ENCODE measurements around the gene MPP7.

MPP7 gene

DNA sequence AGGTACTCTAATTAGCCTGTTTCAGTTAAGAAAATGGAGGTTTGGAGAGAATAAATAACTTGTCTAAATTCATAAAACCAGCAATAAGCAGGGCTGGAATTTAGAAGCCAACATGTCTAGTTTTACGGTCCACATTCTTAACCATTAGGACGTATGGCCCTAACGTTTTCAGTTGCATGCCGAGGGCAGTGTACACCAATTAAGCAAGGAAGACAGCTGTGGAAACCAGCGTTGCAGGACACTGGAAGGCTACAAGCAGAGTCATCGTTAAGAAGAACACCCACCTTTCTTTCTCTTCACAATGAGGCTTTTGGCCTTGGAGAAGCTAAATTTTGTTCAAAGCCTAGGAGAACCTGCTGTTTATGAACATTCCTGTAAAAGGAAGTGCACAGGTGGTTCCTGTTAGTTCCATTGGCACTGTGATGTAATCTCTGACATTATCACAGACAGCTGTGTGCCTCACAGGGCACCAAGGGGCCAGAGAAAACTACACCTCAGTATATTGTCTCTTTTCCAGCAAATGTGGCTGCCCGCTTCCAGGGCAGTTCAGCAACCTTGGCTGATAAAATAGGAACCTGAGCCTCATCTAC lies 21.0 kb downstream of the MPP7 start:
- no peak for TF ChIP-seq USF1 (IDR thresholded peaks at IDR 0.05)
- no peak for TF ChIP-seq ZBTB7A (IDR thresholded peaks at IDR 0.05; ENCODE audit: low read depth)
- TF ChIP-seq EP300 (IDR thresholded peaks at IDR 0.05; ENCODE audit: borderline replicate concordance): no peak
- no peak for TF ChIP-seq EGR1 (IDR thresholded peaks at IDR 0.05)
- no peak for TF ChIP-seq TCF12 (IDR thresholded peaks at IDR 0.05; ENCODE audit: low read depth)
- no peak for TF ChIP-seq RAD21 (IDR thresholded peaks at IDR 0.05; ENCODE audit: low read depth)
- TF ChIP-seq NFIC (IDR thresholded peaks at IDR 0.05): no peak
- no peak for TF ChIP-seq YY1 (IDR thresholded peaks at IDR 0.05; ENCODE audit: low read depth)
- no peak for TF ChIP-seq MAX (IDR thresholded peaks at IDR 0.05)
- TF ChIP-seq TAF1 (IDR thresholded peaks at IDR 0.05; ENCODE audit: low read depth): no peak
- no peak for TF ChIP-seq CEBPB (IDR thresholded peaks at IDR 0.05)
- TF ChIP-seq CREB1 (IDR thresholded peaks at IDR 0.05; ENCODE audit: low read depth): no peak
- TF ChIP-seq, protein P1, sequence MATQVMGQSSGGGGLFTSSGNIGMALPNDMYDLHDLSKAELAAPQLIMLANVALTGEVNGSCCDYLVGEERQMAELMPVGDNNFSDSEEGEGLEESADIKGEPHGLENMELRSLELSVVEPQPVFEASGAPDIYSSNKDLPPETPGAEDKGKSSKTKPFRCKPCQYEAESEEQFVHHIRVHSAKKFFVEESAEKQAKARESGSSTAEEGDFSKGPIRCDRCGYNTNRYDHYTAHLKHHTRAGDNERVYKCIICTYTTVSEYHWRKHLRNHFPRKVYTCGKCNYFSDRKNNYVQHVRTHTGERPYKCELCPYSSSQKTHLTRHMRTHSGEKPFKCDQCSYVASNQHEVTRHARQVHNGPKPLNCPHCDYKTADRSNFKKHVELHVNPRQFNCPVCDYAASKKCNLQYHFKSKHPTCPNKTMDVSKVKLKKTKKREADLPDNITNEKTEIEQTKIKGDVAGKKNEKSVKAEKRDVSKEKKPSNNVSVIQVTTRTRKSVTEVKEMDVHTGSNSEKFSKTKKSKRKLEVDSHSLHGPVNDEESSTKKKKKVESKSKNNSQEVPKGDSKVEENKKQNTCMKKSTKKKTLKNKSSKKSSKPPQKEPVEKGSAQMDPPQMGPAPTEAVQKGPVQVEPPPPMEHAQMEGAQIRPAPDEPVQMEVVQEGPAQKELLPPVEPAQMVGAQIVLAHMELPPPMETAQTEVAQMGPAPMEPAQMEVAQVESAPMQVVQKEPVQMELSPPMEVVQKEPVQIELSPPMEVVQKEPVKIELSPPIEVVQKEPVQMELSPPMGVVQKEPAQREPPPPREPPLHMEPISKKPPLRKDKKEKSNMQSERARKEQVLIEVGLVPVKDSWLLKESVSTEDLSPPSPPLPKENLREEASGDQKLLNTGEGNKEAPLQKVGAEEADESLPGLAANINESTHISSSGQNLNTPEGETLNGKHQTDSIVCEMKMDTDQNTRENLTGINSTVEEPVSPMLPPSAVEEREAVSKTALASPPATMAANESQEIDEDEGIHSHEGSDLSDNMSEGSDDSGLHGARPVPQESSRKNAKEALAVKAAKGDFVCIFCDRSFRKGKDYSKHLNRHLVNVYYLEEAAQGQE (IDR thresholded peaks at IDR 0.05; ENCODE audit: low read depth): no peak
- TF ChIP-seq TEAD4 (IDR thresholded peaks at IDR 0.05): no peak
- TF ChIP-seq FOXM1 (IDR thresholded peaks at IDR 0.05; ENCODE audit: borderline replicate concordance, low read depth): no peak

DNA sequence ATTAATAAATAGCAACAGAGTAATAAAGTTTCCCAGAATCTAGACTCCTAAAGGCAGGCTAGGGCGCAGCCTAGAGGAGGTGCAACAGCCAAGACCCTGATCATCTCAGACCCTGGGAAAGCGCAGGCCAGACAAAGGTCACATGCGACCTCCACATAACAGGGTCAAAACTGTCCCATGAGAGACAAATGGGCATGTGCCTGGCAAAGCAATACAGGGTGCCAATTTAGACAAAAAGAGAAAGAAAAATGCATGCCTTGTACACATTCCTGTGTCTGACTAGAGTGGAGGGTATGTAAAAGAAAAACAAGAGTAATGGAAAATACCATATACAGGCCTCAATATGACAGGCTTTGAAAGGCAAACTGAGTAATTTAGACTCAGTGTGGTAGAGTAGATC lies 22.2 kb downstream of the MPP7 start:
- no peak for TF ChIP-seq TCF12 (IDR thresholded peaks at IDR 0.05; ENCODE audit: low read depth)
- TF ChIP-seq CREB1 (IDR thresholded peaks at IDR 0.05; ENCODE audit: low read depth): no peak
- TF ChIP-seq EGR1 (IDR thresholded peaks at IDR 0.05): no peak
- no peak for TF ChIP-seq EP300 (IDR thresholded peaks at IDR 0.05; ENCODE audit: borderline replicate concordance)
- TF ChIP-seq NFIC (IDR thresholded peaks at IDR 0.05): no peak
- no peak for TF ChIP-seq ZBTB7A (IDR thresholded peaks at IDR 0.05; ENCODE audit: low read depth)
- TF ChIP-seq, protein P1 (IDR thresholded peaks at IDR 0.05; ENCODE audit: low read depth): no peak

- no peak for TF ChIP-seq RAD21 (IDR thresholded peaks at IDR 0.05; ENCODE audit: low read depth)
- TF ChIP-seq CEBPB (IDR thresholded peaks at IDR 0.05): no peak
- no peak for TF ChIP-seq EGR1 (IDR thresholded peaks at IDR 0.05)
- TF ChIP-seq EP300 (IDR thresholded peaks at IDR 0.05; ENCODE audit: borderline replicate concordance): no peak
- TF ChIP-seq USF1 (IDR thresholded peaks at IDR 0.05): no peak
- TF ChIP-seq NFIC (IDR thresholded peaks at IDR 0.05): no peak
- no peak for TF ChIP-seq MAX (IDR thresholded peaks at IDR 0.05)
- no peak for TF ChIP-seq TEAD4 (IDR thresholded peaks at IDR 0.05)
- no peak for TF ChIP-seq FOXM1 (IDR thresholded peaks at IDR 0.05; ENCODE audit: borderline replicate concordance, low read depth)
- no peak for TF ChIP-seq ZBTB7A (IDR thresholded peaks at IDR 0.05; ENCODE audit: low read depth)
- TF ChIP-seq, protein P1 (IDR thresholded peaks at IDR 0.05; ENCODE audit: low read depth): no peak
Measured at GRCh38 chr10:28279878-28280277, 23.0 kb downstream of the MPP7 start.

DNA sequence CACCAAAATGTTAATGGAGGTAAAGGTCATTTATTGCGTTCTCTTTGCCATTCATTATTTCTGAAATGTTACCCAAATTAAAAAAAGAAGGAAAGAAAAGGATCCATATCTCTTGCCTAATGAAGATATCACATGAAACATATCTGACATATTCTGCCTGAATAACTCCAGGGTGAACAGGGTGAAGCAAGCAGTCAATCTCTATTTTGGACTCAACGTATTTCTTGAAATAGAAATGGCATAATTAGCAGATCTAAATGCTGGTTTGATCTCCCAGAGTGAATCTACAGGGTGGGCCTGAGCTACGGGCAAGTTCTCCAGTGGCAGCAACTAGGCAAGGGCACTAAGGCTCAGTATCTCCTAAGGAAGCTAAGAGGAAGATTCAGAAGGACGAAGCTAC lies 24.0 kb downstream of the MPP7 start:
- TF ChIP-seq MAX (IDR thresholded peaks at IDR 0.05) (no peak), TEAD4 (IDR thresholded peaks at IDR 0.05) (no peak), FOXM1 (IDR thresholded peaks at IDR 0.05; ENCODE audit: borderline replicate concordance, low read depth) (no peak), CEBPB (IDR thresholded peaks at IDR 0.05) (no peak), YY1 (IDR thresholded peaks at IDR 0.05; ENCODE audit: low read depth) (no peak), CREB1 (IDR thresholded peaks at IDR 0.05; ENCODE audit: low read depth) (no peak), RAD21 (IDR thresholded peaks at IDR 0.05; ENCODE audit: low read depth) (no peak), TCF12 (IDR thresholded peaks at IDR 0.05; ENCODE audit: low read depth) (no peak), TAF1 (IDR thresholded peaks at IDR 0.05; ENCODE audit: low read depth) (no peak), USF1 (IDR thresholded peaks at IDR 0.05) (no peak), EGR1 (IDR thresholded peaks at IDR 0.05) (no peak), NFIC (IDR thresholded peaks at IDR 0.05) (no peak), EP300 (IDR thresholded peaks at IDR 0.05; ENCODE audit: borderline replicate concordance) (no peak)
- TF ChIP-seq, protein P1 (IDR thresholded peaks at IDR 0.05; ENCODE audit: low read depth): no peak

Data from Ishikawa (cell line).